SK-N-SH (cell line): ENCODE data around the gene PKNOX1. TPM values are rescaled to one million over a fixed set of nuclear protein-coding genes. Genes with fewer than 3 reads are reported as not detected.
"Not testable (repeated sequence)": the region's sequence is repeated elsewhere in the genome, so short reads cannot be mapped to it uniquely, and the experiment has no call there.

ENCODE experiments used
- CTCF ChIA-PET: fragments of 300-600, 350-600 bp; formaldehyde crosslinking; extraction: SDS; loops from one replicate; lab custom pipeline; 2021; lab: Yijun Ruan, JAX
- POLR2A ChIA-PET: fragments of 350-600 bp; sonication (Branson Sonifier 250); formaldehyde crosslinking; extraction: SDS; loops from one replicate; lab custom pipeline; 2020; ENCODE audit warnings: antibody characterized with exemption, inconsistent platforms; lab: Yijun Ruan, JAX
- DNase-seq: peaks from one replicate; pipeline ENCODE4 v3.0.0; 2012
- H2AFZ ChIP-seq: fragments of 200-600 bp; sonication (generic); 2 replicates; pipeline ENCODE4 v1.8.1; 2016; ENCODE audit warnings: antibody characterized with exemption, mild to moderate bottlenecking, low read depth
- H3F3A ChIP-seq: fragments of 200-600 bp; sonication (generic); replicated peaks from 2 replicates; pipeline ENCODE3; 2016; ENCODE audit warnings: antibody characterized with exemption, mild to moderate bottlenecking; ENCODE audit not compliant: insufficient read depth
- H3K27ac ChIP-seq, 2 experiments: fragments of 200-500 bp in 1 of 2; fragments of 200-600 bp in 1 of 2; sonication (Bioruptor generic) in 1 of 2; sonication (generic), shearing (Covaris generic) in 1 of 2; 2 replicates each; pipeline versions ENCODE4 v1.5.1 to v1.6.1; 2014 to 2016; ENCODE audit warnings: low read depth in 2 of 2, inconsistent platforms in 1 of 2, low read length in 1 of 2, mild to moderate bottlenecking in 1 of 2, mixed read lengths in 1 of 2
- H3K27me3 ChIP-seq: fragments of 200-600 bp; sonication (generic), shearing (Covaris generic); 2 replicates; pipeline ENCODE4 v1.6.1; 2016; ENCODE audit warnings: mixed run types; ENCODE audit not compliant: insufficient read depth
- H3K36me3 ChIP-seq, 2 experiments: fragments of 200-500 bp in 1 of 2; fragments of 200-600 bp in 1 of 2; sonication (Bioruptor generic) in 1 of 2; sonication (generic) in 1 of 2; replicated peaks in 1 of 2; 2 replicates each; pipeline versions ENCODE3 to v1.5.1; 2014 to 2016; ENCODE audit warnings: low read length in 1 of 2, mild to moderate bottlenecking in 1 of 2; ENCODE audit not compliant: insufficient read depth in 2 of 2, control insufficient read depth in 1 of 2
- H3K4me1 ChIP-seq, 2 experiments: fragments of 200-500 bp in 1 of 2; fragments of 200-600 bp in 1 of 2; sonication (Bioruptor generic) in 1 of 2; sonication (generic), shearing (Covaris generic) in 1 of 2; 2 replicates each; pipeline versions ENCODE4 v1.5.1 to v1.6.1; 2014 to 2016; ENCODE audit warnings: low read depth in 1 of 2, low read length in 1 of 2, mixed run types in 1 of 2; ENCODE audit not compliant: insufficient read depth in 2 of 2, control insufficient read depth in 1 of 2
- H3K4me2 ChIP-seq: fragments of 200-600 bp; sonication (generic), shearing (Covaris generic); 2 replicates; pipeline ENCODE4 v1.6.1; 2017; ENCODE audit warnings: mixed run types
- H3K4me3 ChIP-seq, 2 experiments: fragments of 200-500 bp in 1 of 2; fragments of 200-600 bp in 1 of 2; sonication (Bioruptor generic) in 1 of 2; sonication (generic), shearing (Covaris generic) in 1 of 2; 2 replicates each; pipeline versions ENCODE4 v1.5.1 to v1.8.1; 2014 to 2016; ENCODE audit warnings: low read depth in 2 of 2, inconsistent platforms in 1 of 2, low read length in 1 of 2, mild to moderate bottlenecking in 1 of 2, mixed read lengths in 1 of 2, moderate library complexity in 1 of 2
- H3K79me2 ChIP-seq: fragments of 200-600 bp; sonication (generic); 2 replicates; pipeline ENCODE4 v1.8.1; 2017; ENCODE audit warnings: mild to moderate bottlenecking; ENCODE audit not compliant: insufficient read depth
- H3K9ac ChIP-seq: fragments of 200-600 bp; sonication (generic); 2 replicates; pipeline ENCODE4 v1.6.1; 2017; ENCODE audit warnings: mixed run types
- H3K9me2 ChIP-seq: fragments of 200-600 bp; sonication (generic); 2 replicates; pipeline ENCODE4 v1.6.1; 2017; ENCODE audit warnings: mixed run types
- H3K9me3 ChIP-seq: fragments of 200-600 bp; sonication (generic); 2 replicates; pipeline ENCODE4 v1.6.1; 2017; ENCODE audit warnings: mixed run types, mild to moderate bottlenecking, moderate library complexity
- H4K20me1 ChIP-seq: fragments of 200-600 bp; sonication (generic); 2 replicates; pipeline ENCODE4 v1.6.1; 2017; ENCODE audit warnings: mild to moderate bottlenecking, mixed run types; ENCODE audit not compliant: insufficient read depth
- CHD2 ChIP-seq: fragments of 150-350 bp; IDR thresholded peaks from 2 replicates; pipeline ENCODE4 v1.6.1; 2018; ENCODE audit warnings: low read length; ENCODE audit not compliant: partially characterized antibody
- FOXJ3 ChIP-seq: sonication (generic); formaldehyde crosslinking; IDR thresholded peaks from 2 replicates; pipeline ENCODE4 v1.5.1; 2020; ENCODE audit warnings: mild to moderate bottlenecking, missing genetic modification reagents
- FOXM1 ChIP-seq: IDR thresholded peaks from 2 replicates; pipeline ENCODE4 v1.4.0; 2012; ENCODE audit warnings: low read depth, mild to moderate bottlenecking
- GATA2 ChIP-seq: sonication (generic); formaldehyde crosslinking; IDR thresholded peaks from 2 replicates; pipeline ENCODE4 v1.5.0; 2020; ENCODE audit warnings: mild to moderate bottlenecking, missing genetic modification reagents
- IRF3 ChIP-seq: fragments of 150-350 bp; IDR thresholded peaks from 2 replicates; pipeline ENCODE4 v1.6.1; 2016; ENCODE audit warnings: mild to moderate bottlenecking, low read depth, low read length
- NRF1 ChIP-seq: IDR thresholded peaks from 2 replicates; pipeline ENCODE4 v1.6.1; 2012; ENCODE audit warnings: low read depth, mild to moderate bottlenecking, low read length
- RCOR1 ChIP-seq: fragments of 150-350 bp; IDR thresholded peaks from 2 replicates; pipeline ENCODE4 v1.6.1; 2017; ENCODE audit warnings: antibody characterized with exemption, low read length
- RFX5 ChIP-seq: IDR thresholded peaks from 2 replicates; pipeline ENCODE4 v1.6.1; 2012; ENCODE audit warnings: mild to moderate bottlenecking, improper control_type of control experiment, low read length
- RXRA ChIP-seq: IDR thresholded peaks from 2 replicates; pipeline ENCODE4 v1.4.0; 2012; ENCODE audit warnings: low read depth, mild to moderate bottlenecking, borderline replicate concordance
- SMC3 ChIP-seq: IDR thresholded peaks from 2 replicates; pipeline ENCODE4 v1.6.1; 2012; ENCODE audit warnings: low read depth, low read length, improper control_type of control experiment
- TAF1 ChIP-seq: IDR thresholded peaks from 2 replicates; pipeline ENCODE4 v1.6.1; 2012; ENCODE audit warnings: low read depth, mild to moderate bottlenecking, low read length, moderate library complexity, borderline replicate concordance
- TCF12 ChIP-seq: IDR thresholded peaks from 2 replicates; pipeline ENCODE4 v1.4.0; 2012
- USF2 ChIP-seq: fragments of 150-350 bp; IDR thresholded peaks from 2 replicates; pipeline ENCODE4 v1.6.1; 2017; ENCODE audit warnings: antibody characterized with exemption, low read length, low read depth, borderline replicate concordance
- WGBS: methylation state at CpG from one replicate; pipeline ENCODE4 v1.1.6; 2017; ENCODE audit warnings: low lambda C conversion rate; 5-methylcytosine and 5-hydroxymethylcytosine counted together
- polyA plus RNA-seq, 3 experiments: library from polyadenylated mRNA; depleted of rRNA; stranded (reverse); fragments of >200 nt; gene quantifications; 2 replicates each; pipeline ENCODE4 v1.2.3, GENCODE V29; 2012
- TF ChIP-seq, protein P1 (sequence below): IDR thresholded peaks from 2 replicates; pipeline ENCODE4 v1.4.0; 2012; ENCODE audit warnings: low read depth, borderline replicate concordance

Gene PKNOX1
- polyA plus RNA-seq, 1 of the 3 experiments (the other 2 are of a cell fraction) = 21.7 TPM

GRCh38 chr21:42989370-42989769, 15.0 kb downstream of the PKNOX1 start:
- CTCF ChIA-PET = not testable (repeated sequence)

DNA sequence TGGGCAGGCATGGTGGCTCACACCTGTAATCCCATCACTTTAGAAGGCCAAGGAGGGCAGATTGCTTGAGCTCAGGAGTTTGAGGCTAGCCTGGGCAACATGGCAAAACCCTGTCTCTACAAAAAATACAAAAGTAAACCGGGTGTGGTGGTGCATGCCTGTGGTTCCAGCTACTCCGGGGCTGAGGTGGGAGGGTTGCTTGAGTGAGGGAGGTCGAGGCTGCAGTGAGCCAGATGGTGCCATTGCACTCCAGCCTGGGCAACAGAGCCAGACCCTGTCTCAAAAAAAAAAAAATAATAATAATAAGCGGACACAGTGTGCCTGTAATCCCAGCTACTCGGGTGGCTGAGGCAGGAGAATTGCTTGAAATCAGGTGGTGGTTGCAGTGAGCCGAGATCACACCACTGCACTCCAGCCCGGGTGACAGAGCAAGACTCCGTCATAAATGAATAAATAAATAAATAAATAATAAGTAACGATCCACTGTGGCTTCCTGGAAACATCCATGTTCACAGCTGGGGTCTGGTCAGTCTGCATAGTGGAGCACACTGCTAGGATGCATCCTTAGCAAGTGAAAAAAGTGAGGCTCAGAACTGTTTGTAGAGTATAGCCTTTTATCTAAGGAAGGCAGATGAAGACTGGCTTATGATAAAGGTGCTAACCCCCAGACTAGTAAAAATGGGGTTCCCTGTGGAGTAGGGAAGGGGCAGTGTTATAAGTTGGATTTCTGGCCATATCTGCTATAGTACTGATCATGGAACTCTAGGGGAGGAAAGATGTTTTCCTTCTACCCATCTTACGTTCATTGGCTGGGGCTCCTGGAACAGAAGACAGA, 15.7 kb downstream of the PKNOX1 start:
- no peaks in the 10 kb centered on the region for H3K9me2 ChIP-seq
- ChIA-PET POLR2A (no interaction called here), CTCF (no interaction called here)
- no peaks in the 10 kb centered on the region for H4K20me1 ChIP-seq
- H3K4me3 ChIP-seq = no peak overlapping the region
- H3K9ac ChIP-seq = no peak overlapping the region
- H3K79me2 ChIP-seq = peaks cover 27% of the 10 kb centered on the region
- H3K4me1 ChIP-seq = peaks cover 0 to 10% of the 10 kb centered on the region in 2 experiments; a peak in 1 of 4 replicates
- 80% methylated on average over 10 of the region's 10 CpGs for WGBS
- no peak for TF ChIP-seq CHD2
- no peak for TF ChIP-seq TCF12
- TF ChIP-seq FOXM1 = no peak
- TF ChIP-seq NRF1 = no peak
- no peak for TF ChIP-seq RFX5
- TF ChIP-seq TAF1 = no peak
- TF ChIP-seq USF2 = no peak
- TF ChIP-seq, protein P1, sequence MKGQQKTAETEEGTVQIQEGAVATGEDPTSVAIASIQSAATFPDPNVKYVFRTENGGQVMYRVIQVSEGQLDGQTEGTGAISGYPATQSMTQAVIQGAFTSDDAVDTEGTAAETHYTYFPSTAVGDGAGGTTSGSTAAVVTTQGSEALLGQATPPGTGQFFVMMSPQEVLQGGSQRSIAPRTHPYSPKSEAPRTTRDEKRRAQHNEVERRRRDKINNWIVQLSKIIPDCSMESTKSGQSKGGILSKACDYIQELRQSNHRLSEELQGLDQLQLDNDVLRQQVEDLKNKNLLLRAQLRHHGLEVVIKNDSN = no peak
- no peak for TF ChIP-seq IRF3
- no peak for TF ChIP-seq FOXJ3 (CRISPR knock-in tag)
- no peak for TF ChIP-seq SMC3
- TF ChIP-seq GATA2 (CRISPR knock-in tag) = no peak
- TF ChIP-seq RXRA = no peak
- no peak for TF ChIP-seq RCOR1
- no peak overlapping the region for H3K27ac ChIP-seq
- H3K36me3 ChIP-seq = no peaks in the 10 kb centered on the region
- no peak overlapping the region for H3K4me2 ChIP-seq
- H3K9me3 ChIP-seq = no peaks in the 10 kb centered on the region
- no peak overlapping the region for H2AFZ ChIP-seq
- H3F3A ChIP-seq = peaks cover 4% of the 10 kb centered on the region
- no peak for DNase-seq
- H3K27me3 ChIP-seq = no peaks in the 10 kb centered on the region

More at GRCh38 chr21:42989370-42989769, 15.0 kb downstream of the PKNOX1 start:
- H3K9me2 ChIP-seq, POLR2A ChIA-PET, DNase-seq, H3K27me3 ChIP-seq, H3K9me3 ChIP-seq, H4K20me1 ChIP-seq, H3K36me3 ChIP-seq, H3K27ac ChIP-seq, H3K4me2 ChIP-seq, H3K4me3 ChIP-seq, H3K9ac ChIP-seq, H3F3A ChIP-seq, H2AFZ ChIP-seq: not testable (repeated sequence)
- WGBS = 93% methylated on average over 9 of the region's 9 CpGs
- Histone ChIP-seq H3K4me1 (peaks cover 0 to 10% of the 10 kb centered on the region in 2 experiments; a peak in 1 of 4 replicates), H3K79me2 (peaks cover 34% of the 10 kb centered on the region)
